Measurements from ENCODE around the gene ENTPD8.
A peak's percentile ranks its signal among the peaks of the same experiment; 100 is the strongest.

The ENTPD8 gene, protein sequence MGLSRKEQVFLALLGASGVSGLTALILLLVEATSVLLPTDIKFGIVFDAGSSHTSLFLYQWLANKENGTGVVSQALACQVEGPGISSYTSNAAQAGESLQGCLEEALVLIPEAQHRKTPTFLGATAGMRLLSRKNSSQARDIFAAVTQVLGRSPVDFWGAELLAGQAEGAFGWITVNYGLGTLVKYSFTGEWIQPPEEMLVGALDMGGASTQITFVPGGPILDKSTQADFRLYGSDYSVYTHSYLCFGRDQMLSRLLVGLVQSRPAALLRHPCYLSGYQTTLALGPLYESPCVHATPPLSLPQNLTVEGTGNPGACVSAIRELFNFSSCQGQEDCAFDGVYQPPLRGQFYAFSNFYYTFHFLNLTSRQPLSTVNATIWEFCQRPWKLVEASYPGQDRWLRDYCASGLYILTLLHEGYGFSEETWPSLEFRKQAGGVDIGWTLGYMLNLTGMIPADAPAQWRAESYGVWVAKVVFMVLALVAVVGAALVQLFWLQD

DNA sequence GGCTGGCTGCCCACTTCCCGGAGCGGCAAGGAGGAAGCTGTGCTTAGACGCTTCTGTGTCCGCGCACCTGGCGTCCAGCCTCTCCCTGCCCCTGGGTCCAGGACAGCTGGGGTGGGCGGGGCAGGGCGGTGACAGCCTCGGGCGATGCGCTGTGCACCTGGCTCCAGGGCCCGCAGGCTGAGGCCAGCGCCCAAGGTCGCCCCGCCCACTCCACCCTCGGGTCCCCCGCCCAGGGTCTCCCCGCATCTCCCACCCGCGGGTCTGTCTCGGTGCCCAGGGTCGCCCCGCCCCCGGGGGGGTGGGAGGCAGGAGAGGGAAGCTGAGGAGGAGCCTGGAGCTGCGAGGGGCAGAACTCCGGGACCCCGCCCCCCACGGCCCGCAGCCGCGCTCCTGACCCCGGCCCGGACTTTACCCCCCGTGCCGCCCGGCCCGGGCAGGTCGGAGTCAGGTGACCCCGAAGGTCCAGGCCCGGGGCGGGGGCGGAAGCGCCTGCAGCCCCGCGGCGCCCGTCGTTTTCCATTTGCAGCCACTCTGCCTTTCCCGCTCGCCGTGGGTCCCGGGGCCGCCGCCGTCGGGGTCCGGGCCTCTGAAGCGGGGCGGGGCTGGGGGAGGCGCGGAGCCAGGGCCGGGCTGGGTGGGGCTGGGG, at the start of gene ENTPD8:
Gene ENTPD8, minus strand, starts transcription at position 69 of the 646 bp plus-strand sequence. CDS start 3,072 bp downstream, outside the sequence.
- peak; percentile 97 for DNase-seq (ENCODE audit: low spot score)

DNA sequence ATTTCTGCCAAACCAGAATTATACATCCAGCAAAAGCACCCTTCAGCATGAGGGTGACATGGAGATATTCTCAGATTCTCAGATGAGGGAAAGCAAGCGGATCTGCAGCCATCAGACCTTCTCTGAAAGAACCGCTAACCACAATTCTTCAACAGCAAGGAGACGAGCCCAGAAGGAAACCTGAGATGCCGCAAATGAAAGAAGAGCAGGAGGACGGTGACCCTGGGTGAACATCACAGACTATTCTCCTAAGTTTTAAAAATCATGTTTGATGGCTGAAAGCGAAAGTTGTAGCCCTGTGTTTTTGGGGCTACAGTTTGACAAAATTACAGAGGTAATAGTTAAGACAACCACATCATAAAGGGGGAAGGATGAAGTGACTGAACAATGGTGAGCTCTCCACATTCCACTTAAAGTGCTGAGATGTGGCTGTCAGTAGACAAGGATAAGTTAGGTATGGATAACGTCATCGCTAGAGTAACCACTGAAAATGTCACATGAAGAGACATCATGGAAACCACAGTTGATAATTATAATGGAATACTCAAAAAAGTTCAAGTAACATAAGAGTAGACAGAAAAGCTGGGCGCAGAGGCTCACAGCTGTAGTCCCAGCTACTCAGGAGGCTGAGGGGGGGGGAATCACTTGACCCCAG, 49.5 kb upstream of the ENTPD8 start:
- no peak for DNase-seq (ENCODE audit: low spot score)

GRCh38 chr9:137488906-137489305, 47.7 kb upstream of the ENTPD8 start:
- no peak for DNase-seq (ENCODE audit: low spot score)

DNA sequence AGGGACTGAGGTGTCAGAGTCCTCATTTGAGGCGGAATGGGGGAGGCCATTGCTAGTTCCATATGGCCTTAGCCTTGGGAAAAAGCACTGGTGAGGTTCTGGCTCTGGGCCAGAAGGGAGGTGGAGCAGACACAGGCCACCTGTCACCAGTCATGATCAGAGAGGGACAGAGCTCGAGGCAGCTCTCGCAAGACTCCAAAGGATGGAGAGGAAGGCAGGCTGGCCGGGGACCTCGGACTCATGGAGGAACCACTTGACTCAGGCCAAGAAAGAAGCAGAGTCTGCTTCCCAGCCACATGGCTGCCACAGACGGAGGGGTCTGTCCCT, 47.1 kb upstream of the ENTPD8 start:
- no peak for DNase-seq (ENCODE audit: low spot score)

- no peak for DNase-seq (ENCODE audit: low spot score)
Measured at GRCh38 chr9:137487454-137488326, 46.5 kb upstream of the ENTPD8 start.

GRCh38 chr9:137486545-137487453, 45.6 kb upstream of the ENTPD8 start:
- DNase-seq (ENCODE audit: low spot score): no peak

GRCh38 chr9:137486141-137486490, 45.0 kb upstream of the ENTPD8 start:
- DNase-seq (ENCODE audit: low spot score): no peak

GRCh38 chr9:137485343-137486140, 44.4 kb upstream of the ENTPD8 start:
- no peak for DNase-seq (ENCODE audit: low spot score)

DNA sequence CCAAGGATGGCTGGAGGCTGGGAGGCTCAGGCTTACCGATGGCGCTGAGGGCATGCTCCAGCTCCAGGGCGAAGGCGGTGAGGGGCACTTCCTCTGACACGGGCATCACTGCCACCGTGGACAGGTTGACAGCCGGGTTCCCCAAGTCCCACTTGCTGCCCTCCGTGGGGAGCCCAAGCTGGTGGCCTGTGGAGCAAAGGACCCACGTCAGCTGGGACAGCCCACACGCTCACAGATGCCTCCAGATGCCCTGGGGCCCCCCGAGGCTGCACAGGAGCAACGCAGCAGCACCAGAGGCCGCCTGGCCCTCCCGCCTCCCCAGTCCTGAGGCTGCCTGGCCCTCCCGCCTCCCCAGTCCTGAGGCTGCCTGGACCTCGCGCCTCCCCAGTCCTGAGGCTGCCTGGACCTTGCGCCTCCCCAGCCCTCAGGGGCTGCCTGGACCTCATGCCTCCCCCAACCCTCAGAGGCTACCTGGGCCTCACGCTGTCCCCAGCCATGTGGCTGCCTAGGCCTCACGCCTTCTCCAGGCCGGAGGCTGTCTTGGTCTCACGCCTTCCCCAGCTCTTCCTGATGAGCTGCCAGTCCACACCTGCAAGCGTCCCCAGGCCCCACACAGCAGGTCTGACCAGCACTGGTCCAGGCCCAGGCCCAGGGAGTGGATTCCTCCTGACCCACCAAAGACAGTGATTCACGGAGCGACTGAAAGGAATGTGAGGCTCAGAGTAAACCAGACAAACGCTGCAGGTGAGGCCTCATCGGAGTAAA, 43.6 kb upstream of the ENTPD8 start:
- DNase-seq (ENCODE audit: low spot score): no peak

GRCh38 chr9:137482094-137482781, 41.1 kb upstream of the ENTPD8 start:
- no peak for DNase-seq (ENCODE audit: low spot score)

GRCh38 chr9:137480686-137481683, 39.8 kb upstream of the ENTPD8 start:
- no peak for DNase-seq (ENCODE audit: low spot score)

DNA sequence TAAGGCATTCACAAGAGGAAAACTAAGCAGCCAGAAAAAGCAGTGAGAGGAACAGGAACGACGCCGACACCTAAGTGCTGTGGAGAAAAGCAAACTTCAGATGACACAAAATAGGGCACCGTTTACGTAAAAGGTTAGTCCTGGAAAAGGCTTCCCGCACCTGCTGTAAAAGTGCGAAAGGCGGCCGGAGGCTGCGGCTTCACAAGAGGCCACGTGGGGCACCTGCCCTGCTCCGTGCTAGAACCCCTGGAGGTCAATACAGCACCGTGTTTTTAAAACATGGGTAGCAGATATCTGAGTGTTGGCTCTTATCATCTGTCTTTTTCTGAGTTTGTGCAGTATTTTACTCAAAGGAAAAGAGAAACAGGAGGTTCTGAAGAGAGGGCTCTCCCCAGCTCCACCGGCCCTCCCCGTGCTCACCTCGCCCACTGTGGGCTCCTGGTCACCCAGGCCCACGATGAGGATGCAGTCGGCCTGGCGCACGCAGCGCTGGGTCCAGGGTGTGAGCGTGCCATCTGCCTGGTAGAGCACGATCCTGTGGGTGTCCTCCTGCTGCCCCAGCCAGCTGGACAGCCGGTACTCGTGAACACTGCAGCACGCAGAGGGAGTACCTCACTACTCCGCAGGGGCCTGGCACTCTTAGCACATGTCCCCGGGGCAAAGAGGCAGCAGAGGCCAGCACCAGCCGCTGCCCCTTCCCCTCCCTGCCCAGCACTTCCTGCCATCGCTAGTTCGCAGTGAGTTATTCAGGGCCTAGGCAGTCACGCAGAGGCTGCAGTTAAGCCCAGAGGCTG, 38.9 kb upstream of the ENTPD8 start:
- DNase-seq (ENCODE audit: low spot score): no peak

- no peak for DNase-seq (ENCODE audit: low spot score)
Measured at GRCh38 chr9:137478962-137479861, 38.1 kb upstream of the ENTPD8 start.

DNA sequence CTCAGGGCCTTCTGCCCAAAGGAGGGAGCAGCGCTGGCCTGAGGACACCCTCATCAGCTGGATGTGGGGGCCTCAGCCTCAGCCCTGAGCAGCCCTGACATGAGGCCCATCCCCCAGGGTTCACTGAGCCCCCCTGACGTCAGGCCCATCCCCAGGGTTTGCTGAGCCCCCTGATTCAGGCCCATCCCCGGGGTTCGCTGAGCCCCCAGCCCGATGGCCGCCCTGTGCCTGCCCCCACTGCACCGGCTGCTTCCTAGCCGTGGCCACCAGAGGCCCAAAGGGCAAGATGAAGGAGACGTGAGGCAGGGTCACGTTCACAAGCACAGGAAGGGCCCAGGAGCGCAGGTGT, 37.4 kb upstream of the ENTPD8 start:
- no peak for DNase-seq (ENCODE audit: low spot score)

DNA sequence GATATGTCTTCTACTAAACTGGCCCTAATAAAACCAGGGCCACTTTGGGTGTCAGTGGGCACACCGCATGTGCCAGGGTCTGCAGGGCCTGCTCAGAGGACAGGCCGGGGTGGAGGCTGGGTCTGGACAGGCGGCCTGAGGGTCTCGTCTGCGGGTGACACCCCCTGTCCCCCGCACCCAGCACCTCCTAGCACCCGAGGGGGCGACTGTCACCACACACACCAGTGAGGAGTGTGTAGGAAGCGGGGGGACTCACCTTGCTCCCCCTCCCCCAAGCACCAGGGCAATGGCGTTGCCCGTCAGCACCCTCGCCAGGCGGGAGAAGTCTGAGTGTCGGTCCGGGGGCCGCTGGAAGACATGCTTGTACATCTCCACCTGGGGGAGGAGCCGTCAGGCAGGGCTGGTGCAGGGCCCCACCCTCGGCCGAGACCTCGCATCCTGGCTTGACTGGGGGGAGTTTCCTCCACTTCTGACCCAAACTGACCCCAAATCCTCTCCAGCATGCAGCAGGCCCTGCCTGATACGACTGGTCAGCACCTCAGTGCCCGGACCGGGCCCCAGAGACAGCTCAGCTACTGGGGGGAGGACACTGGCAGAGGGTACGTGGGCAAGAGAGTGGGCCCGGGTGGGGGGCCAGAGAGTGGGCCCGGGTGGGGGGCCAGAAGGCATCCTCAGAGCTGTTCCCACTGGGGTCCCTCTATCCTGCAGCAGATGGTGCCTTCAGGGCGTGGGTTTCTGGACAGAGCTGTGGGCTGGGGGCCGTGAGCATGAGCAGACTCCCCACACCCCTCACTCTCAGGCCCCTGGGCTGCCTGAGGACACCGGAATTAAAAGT, 36.8 kb upstream of the ENTPD8 start:
- DNase-seq (ENCODE audit: low spot score): no peak
